HCT116 (cell line): ENCODE measurements around the gene IL23A. TPM values are rescaled to one million over a fixed set of nuclear protein-coding genes. Genes with fewer than 3 reads are reported as not detected.

Experiments used
- ATAC-seq: fragments of 200-7000 bp; cut with Tn5 transposase; 2 replicates; pipeline ENCODE4 v1.9.1; 2020; ENCODE audit warnings: mild to moderate bottlenecking, moderate library complexity
- BruUV-seq: library from RNA; stranded (reverse); fragments of 400-500 nt; replicated peaks from 2 replicates; lab custom pipeline; 2021; lab: Mats Ljungman, UMichigan
- CTCF ChIA-PET: fragments of 300-600 bp; sonication (Branson Sonifier 250); formaldehyde crosslinking; loops from one replicate; lab custom pipeline; 2021; ENCODE audit warnings: antibody characterized with exemption; lab: Charles Lee
- POLR2A ChIA-PET: fragments of 300-600, 350-600 bp; sonication (Branson Sonifier 250); formaldehyde crosslinking; loops from one replicate; lab custom pipeline; 2021; ENCODE audit warnings: antibody characterized with exemption; lab: Charles Lee
- RAD21 ChIA-PET, 2 experiments: fragments of 300-600 bp; sonication (Branson Sonifier 250); formaldehyde crosslinking; loops; one replicate each; lab custom pipeline; 2023; ENCODE audit warnings: low total read pairs in 2 of 2; ENCODE audit not compliant: uncharacterized antibody in 2 of 2, unreplicated experiment in 2 of 2, low non-redundant PET in 1 of 2; lab: Charles Lee
- DNase-seq: peaks from one replicate; pipeline ENCODE4 v3.0.0-alpha.2; 2010; ENCODE audit warnings: low read depth, low spot score
- H2AFZ ChIP-seq: fragments of 200-600 bp; shearing (Covaris generic), sonication (generic); 2 replicates; pipeline ENCODE4 v1.6.1; 2017; ENCODE audit warnings: low read depth, mixed run types, mixed read lengths, antibody characterized with exemption, low read length; ENCODE audit not compliant: poor library complexity, severe bottlenecking
- H3K27ac ChIP-seq: 2 replicates; pipeline ENCODE4 v1.5.1; 2012; ENCODE audit warnings: low read depth, low read length
- H3K27me3 ChIP-seq: fragments of 200-600 bp; sonication (generic); 2 replicates; pipeline ENCODE4 v1.6.1; 2016; ENCODE audit warnings: mixed run types, low read length, mixed read lengths; ENCODE audit not compliant: insufficient read depth
- H3K36me3 ChIP-seq, 2 experiments: fragments of 200-500 bp in 1 of 2; fragments of 200-600 bp in 1 of 2; sonication (Bioruptor generic) in 1 of 2; sonication (generic) in 1 of 2; 2 replicates each; pipeline versions ENCODE4 v1.5.1 to v1.6.1; 2014 to 2016; ENCODE audit warnings: low read length in 2 of 2, inconsistent platforms in 1 of 2, mixed read lengths in 1 of 2, mixed run types in 1 of 2; ENCODE audit not compliant: insufficient read depth in 2 of 2, control insufficient read depth in 1 of 2
- H3K4me1 ChIP-seq, 2 experiments: fragments of 200-600 bp in 1 of 2; sonication (generic) in 1 of 2; 2 replicates each; pipeline versions ENCODE4 v1.5.1 to v1.6.1; 2012 to 2017; ENCODE audit warnings: low read length in 2 of 2, inconsistent platforms in 1 of 2, mild to moderate bottlenecking in 1 of 2, mixed read lengths in 1 of 2, mixed run types in 1 of 2, moderate library complexity in 1 of 2; ENCODE audit not compliant: insufficient read depth in 2 of 2, control insufficient read depth in 1 of 2
- H3K4me2 ChIP-seq: fragments of 200-600 bp; sonication (generic); 2 replicates; pipeline ENCODE4 v1.6.1; 2017; ENCODE audit warnings: mixed run types, low read length, mixed read lengths
- H3K4me3 ChIP-seq, 2 experiments: fragments of 200-600 bp in 1 of 2; sonication (generic) in 1 of 2; replicated peaks in 1 of 2; 2 replicates each; pipeline ENCODE4 v1.5.1; 2011 to 2016; ENCODE audit warnings: low read length in 2 of 2, control low read depth in 1 of 2, low read depth in 1 of 2, mild to moderate bottlenecking in 1 of 2, mixed read lengths in 1 of 2, mixed run types in 1 of 2
- H3K79me2 ChIP-seq: fragments of 200-600 bp; sonication (generic); 2 replicates; pipeline ENCODE4 v1.6.1; 2017; ENCODE audit warnings: mild to moderate bottlenecking, mixed run types, low read length, moderate library complexity, mixed read lengths; ENCODE audit not compliant: insufficient read depth
- H3K9ac ChIP-seq: fragments of 200-600 bp; sonication (generic); 2 replicates; pipeline ENCODE4 v1.6.1; 2016; ENCODE audit warnings: low read length, mixed read lengths
- H3K9me2 ChIP-seq: fragments of 200-600 bp; sonication (generic), shearing (Covaris generic); 2 replicates; pipeline ENCODE4 v1.6.1; 2017; ENCODE audit warnings: mixed run types, mild to moderate bottlenecking, moderate library complexity; ENCODE audit not compliant: insufficient read depth
- H3K9me3 ChIP-seq, 2 experiments: fragments of 200-500 bp in 1 of 2; fragments of 200-600 bp in 1 of 2; sonication (Bioruptor generic) in 1 of 2; sonication (generic) in 1 of 2; 2 replicates each; pipeline ENCODE4 v1.6.1; 2014 to 2017; ENCODE audit warnings: low read length in 2 of 2, mixed read lengths in 2 of 2, inconsistent platforms in 1 of 2, low read depth in 1 of 2, mild to moderate bottlenecking in 1 of 2, mixed run types in 1 of 2, moderate library complexity in 1 of 2; ENCODE audit not compliant: control insufficient read depth in 1 of 2, insufficient read depth in 1 of 2
- H4K20me1 ChIP-seq: fragments of 200-600 bp; sonication (generic), shearing (Covaris generic); 2 replicates; pipeline ENCODE4 v1.6.1; 2017; ENCODE audit warnings: mixed run types, mild to moderate bottlenecking, moderate library complexity; ENCODE audit not compliant: insufficient read depth
- CBX3 ChIP-seq: IDR thresholded peaks from 2 replicates; pipeline ENCODE4 v1.6.1; 2012; ENCODE audit warnings: low read depth
- EZH2phosphoT487 ChIP-seq: fragments of 200-600 bp; IDR thresholded peaks from 2 replicates; pipeline ENCODE4 v1.6.1; 2018; ENCODE audit warnings: antibody characterized with exemption, borderline replicate concordance
- POLR2AphosphoS5 ChIP-seq: IDR thresholded peaks from 2 replicates; pipeline ENCODE4 v1.6.1; 2011; ENCODE audit warnings: mild to moderate bottlenecking, low read depth, low read length, moderate library complexity
- SP1 ChIP-seq: IDR thresholded peaks from 2 replicates; pipeline ENCODE4 v1.6.1; 2012; ENCODE audit warnings: low read depth
- intact Hi-C: fragments of 100-400 bp; cut with micrococcal nuclease; formaldehyde crosslinking; loops from 2 replicates; pipeline ENCODE4 v1.10.0; 2022
- total RNA-seq: library from RNA; stranded (reverse); gene quantifications from one replicate; pipeline ENCODE4 v1.2.1, GENCODE V29; 2021; ENCODE audit not compliant: unreplicated experiment
- TF ChIP-seq, protein P1 (sequence below): IDR thresholded peaks from 2 replicates; pipeline ENCODE4 v1.6.1; 2011; ENCODE audit warnings: mild to moderate bottlenecking, low read length, moderate library complexity; ENCODE audit not compliant: insufficient replicate concordance; ENCODE audit errors: extremely low read depth

The IL23A gene
- total RNA-seq, 1 experiment from 2014 or later, result 0.59 TPM

DNA sequence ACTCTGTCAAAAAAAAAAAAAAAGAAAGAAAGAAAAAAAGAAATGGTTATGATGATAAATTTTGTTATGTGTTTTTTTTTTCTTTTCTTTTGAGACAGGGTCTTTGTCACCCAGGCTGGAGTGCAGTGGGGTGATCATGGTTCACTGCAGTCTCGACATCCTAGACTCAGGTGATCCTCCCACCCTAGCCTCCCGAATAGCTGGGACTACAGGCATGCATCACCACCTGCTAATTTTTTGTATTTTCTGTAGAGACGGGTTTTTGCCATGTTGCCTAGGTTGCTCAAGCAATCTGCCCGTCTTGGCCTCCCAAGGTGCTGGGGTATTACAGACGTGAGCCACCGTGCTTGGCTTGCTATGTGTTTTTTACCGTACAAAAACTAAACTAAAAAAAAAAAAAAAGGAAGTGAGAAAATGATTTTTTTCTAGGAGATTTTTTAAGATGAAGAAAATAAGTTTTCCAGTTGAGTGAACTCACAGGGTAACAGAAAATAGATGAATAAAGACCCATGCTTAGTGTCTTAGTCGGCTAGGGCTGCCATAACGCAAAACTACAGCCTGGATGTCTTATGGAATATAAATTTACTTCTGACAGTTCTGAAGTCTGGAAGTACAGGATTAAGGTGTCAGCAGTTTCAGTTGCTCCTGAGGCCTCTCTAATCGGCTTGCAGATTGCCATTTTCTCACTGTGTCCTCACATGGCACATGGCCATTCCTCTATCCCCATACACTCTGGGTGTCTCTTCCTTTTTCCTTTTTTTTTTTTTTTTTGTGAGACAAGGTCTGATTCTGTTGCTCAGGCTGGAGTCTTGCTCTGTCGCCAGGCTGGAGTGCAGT, 37.1 kb downstream of the IL23A start:
- no TSS peak for BruUV-seq
- POLR2A ChIA-PET, result no interaction called here
- Histone ChIP-seq H3K4me1 (peaks cover 0 to 7% of the 10 kb centered on the region in 2 experiments; a peak in 1 of 4 replicates), H3K9ac (no peak overlapping the region), H3K36me3 (no peaks in the 10 kb centered on the region), H3K4me3 (no peak overlapping the region), H3K9me3 (no peaks in the 10 kb centered on the region), H3K9me2 (no peaks in the 10 kb centered on the region), H3K79me2 (no peaks in the 10 kb centered on the region), H3K27me3 (no peaks in the 10 kb centered on the region), H2AFZ (no peak overlapping the region), H4K20me1 (no peaks in the 10 kb centered on the region), H3K4me2 (no peak overlapping the region), H3K27ac (no peak overlapping the region)
- ATAC-seq (no peak), DNase-seq (no peak)
- RAD21 ChIA-PET, result interaction anchor here in 1 of 2 experiments (0.7 kb wide), 1 partner anchor 9 kb away, joined by 3 read pairs; no protein-coding TSS in a partner anchor
- intact Hi-C loops, result no loop called here
- CTCF ChIA-PET, result no interaction called here
- TF ChIP-seq CBX3 (no peak), POLR2AphosphoS5 (no peak), EZH2phosphoT487 (no peak), SP1 (no peak)
- TF ChIP-seq, protein P1, sequence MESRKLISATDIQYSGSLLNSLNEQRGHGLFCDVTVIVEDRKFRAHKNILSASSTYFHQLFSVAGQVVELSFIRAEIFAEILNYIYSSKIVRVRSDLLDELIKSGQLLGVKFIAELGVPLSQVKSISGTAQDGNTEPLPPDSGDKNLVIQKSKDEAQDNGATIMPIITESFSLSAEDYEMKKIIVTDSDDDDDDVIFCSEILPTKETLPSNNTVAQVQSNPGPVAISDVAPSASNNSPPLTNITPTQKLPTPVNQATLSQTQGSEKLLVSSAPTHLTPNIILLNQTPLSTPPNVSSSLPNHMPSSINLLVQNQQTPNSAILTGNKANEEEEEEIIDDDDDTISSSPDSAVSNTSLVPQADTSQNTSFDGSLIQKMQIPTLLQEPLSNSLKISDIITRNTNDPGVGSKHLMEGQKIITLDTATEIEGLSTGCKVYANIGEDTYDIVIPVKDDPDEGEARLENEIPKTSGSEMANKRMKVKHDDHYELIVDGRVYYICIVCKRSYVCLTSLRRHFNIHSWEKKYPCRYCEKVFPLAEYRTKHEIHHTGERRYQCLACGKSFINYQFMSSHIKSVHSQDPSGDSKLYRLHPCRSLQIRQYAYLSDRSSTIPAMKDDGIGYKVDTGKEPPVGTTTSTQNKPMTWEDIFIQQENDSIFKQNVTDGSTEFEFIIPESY, result no peak
